Liver (tissue), 9 donors: ENCODE data around the gene WRAP73. TPM values are rescaled to one million over a fixed set of nuclear protein-coding genes. Genes with fewer than 3 reads are reported as not detected.

Source experiments
- DNase-seq: peaks from one replicate; pipeline ENCODE4 v3.0.0-alpha.2; 2017; ENCODE audit warnings: low spot score
- H3K27ac ChIP-seq, 2 donors: one replicate each; pipeline ENCODE4 v1.7.0; 2013; ENCODE audit warnings: inconsistent platforms in 2 of 2, low read length in 2 of 2, control low read depth in 1 of 2, low read depth in 1 of 2, mild to moderate bottlenecking in 1 of 2
- H3K27me3 ChIP-seq, 4 donors: one replicate each; pipeline versions ENCODE4 v1.6.1 to v1.7.0; 2013; ENCODE audit warnings: low read length in 3 of 4, inconsistent platforms in 1 of 4, mild to moderate bottlenecking in 1 of 4, moderate library complexity in 1 of 4; ENCODE audit not compliant: control insufficient read depth in 4 of 4, insufficient read depth in 4 of 4
- H3K36me3 ChIP-seq, 4 donors: one replicate each; pipeline versions ENCODE4 v1.6.1 to v1.7.0; 2013; ENCODE audit warnings: low read length in 3 of 4, mild to moderate bottlenecking in 3 of 4, low read depth in 1 of 4, moderate library complexity in 1 of 4; ENCODE audit not compliant: control insufficient read depth in 4 of 4, insufficient read depth in 3 of 4
- H3K4me1 ChIP-seq, 4 donors: one replicate each; pipeline versions ENCODE4 v1.6.1 to v1.7.0; 2013; ENCODE audit warnings: low read length in 3 of 4, mild to moderate bottlenecking in 3 of 4, moderate library complexity in 1 of 4; ENCODE audit not compliant: control insufficient read depth in 4 of 4, insufficient read depth in 4 of 4
- H3K4me3 ChIP-seq, 3 donors: one replicate each; pipeline versions ENCODE4 v1.6.1 to v1.7.0; 2013; ENCODE audit warnings: low read length in 3 of 3, control low read depth in 1 of 3, low read depth in 1 of 3, mild to moderate bottlenecking in 1 of 3
- H3K9ac ChIP-seq, 2 donors: one replicate each; pipeline ENCODE4 v1.7.0; 2013; ENCODE audit warnings: low read length in 2 of 2, mild to moderate bottlenecking in 2 of 2, moderate library complexity in 2 of 2, control low read depth in 1 of 2, low read depth in 1 of 2
- H3K9me3 ChIP-seq, 4 donors: one replicate each; pipeline versions ENCODE4 v1.6.1 to v1.7.0; 2013; ENCODE audit warnings: low read length in 3 of 4; ENCODE audit not compliant: control insufficient read depth in 4 of 4
- ATF3 ChIP-seq: IDR thresholded peaks from 2 replicates; pipeline ENCODE4 v1.6.1; 2016; ENCODE audit warnings: antibody characterized with exemption
- CTCF ChIP-seq: fragments of 150-350 bp; IDR thresholded peaks from 2 replicates; pipeline ENCODE4 v1.5.1; 2017; ENCODE audit warnings: improper control_type of control experiment, low read depth, low read length; ENCODE audit not compliant: missing input control
- EGR1 ChIP-seq, 2 donors: IDR thresholded peaks; 2 replicates each; pipeline ENCODE4 v1.6.1; 2016 to 2018; ENCODE audit warnings: antibody characterized with exemption in 2 of 2, low read depth in 2 of 2
- FOXA1 ChIP-seq: IDR thresholded peaks from 2 replicates; pipeline ENCODE4 v1.6.1; 2016; ENCODE audit warnings: antibody characterized with exemption
- FOXA2 ChIP-seq: IDR thresholded peaks from 2 replicates; pipeline ENCODE4 v1.6.1; 2016; ENCODE audit warnings: antibody characterized with exemption
- GABPA ChIP-seq, 2 donors: IDR thresholded peaks in 1 of 2; conservative IDR thresholded peaks in 1 of 2; 2 replicates each; pipeline ENCODE4 v1.6.1; 2016; ENCODE audit warnings: antibody characterized with exemption in 2 of 2, mild to moderate bottlenecking in 1 of 2, moderate library complexity in 1 of 2
- HNF4A ChIP-seq, 2 donors: conservative IDR thresholded peaks; 2 replicates each; pipeline ENCODE4 v1.6.1; 2016; ENCODE audit warnings: antibody characterized with exemption in 2 of 2, mild to moderate bottlenecking in 2 of 2
- HNF4G ChIP-seq: IDR thresholded peaks from 2 replicates; pipeline ENCODE4 v1.6.1; 2016; ENCODE audit warnings: antibody characterized with exemption
- MAX ChIP-seq: IDR thresholded peaks from 2 replicates; pipeline ENCODE4 v1.6.1; 2016; ENCODE audit warnings: antibody characterized with exemption
- RAD21 ChIP-seq, 2 donors: IDR thresholded peaks; 2 replicates each; pipeline ENCODE4 v1.6.1; 2016; ENCODE audit warnings: antibody characterized with exemption in 2 of 2, mild to moderate bottlenecking in 2 of 2
- REST ChIP-seq: IDR thresholded peaks from 2 replicates; pipeline ENCODE4 v1.6.1; 2016; ENCODE audit warnings: antibody characterized with exemption, mild to moderate bottlenecking
- RXRA ChIP-seq, 2 donors: IDR thresholded peaks; 2 replicates each; pipeline ENCODE4 v1.6.1; 2017 to 2018; ENCODE audit warnings: antibody characterized with exemption in 2 of 2, mild to moderate bottlenecking in 1 of 2
- TAF1 ChIP-seq: conservative IDR thresholded peaks from 2 replicates; pipeline ENCODE4 v1.6.1; 2016; ENCODE audit warnings: antibody characterized with exemption, mild to moderate bottlenecking
- YY1 ChIP-seq: IDR thresholded peaks from 2 replicates; pipeline ENCODE4 v1.6.1; 2016; ENCODE audit warnings: antibody characterized with exemption, mild to moderate bottlenecking
- ZBTB33 ChIP-seq: IDR thresholded peaks from 2 replicates; pipeline ENCODE4 v1.6.1; 2016; ENCODE audit warnings: antibody characterized with exemption
- WGBS: extraction: QIAGEN DNeasy Blood & Tissue Kit; methylation state at CpG from one replicate; pipeline ENCODE4 v1.1.7; 2013; 5-methylcytosine and 5-hydroxymethylcytosine counted together
- polyA plus RNA-seq, 2 donors: library from polyadenylated mRNA; stranded (reverse) in 1 of 2; unstranded in 1 of 2; fragments of 200-250 nt in 1 of 2; fragments of >200 nt in 1 of 2; fragmentation: Nextera tagmentation in 1 of 2; extraction: Ambion mirVana in 1 of 2; gene quantifications; one replicate each; pipeline versions ENCODE4 v1.2.1 to v1.2.3, GENCODE V29; 2013 to 2015
- total RNA-seq, 2 donors: library from RNA; depleted of rRNA; stranded (reverse); fragments of >200 nt; gene quantifications; one replicate each; pipeline ENCODE4 v1.2.3, GENCODE V29; 2014
- donor health status: healthy.
- donor health status: healthy.
- donor health status: healthy.
- donor health status: healthy.
- donor health status: healthy.

The WRAP73 gene
- total and polyA plus RNA-seq, 4 donors, result 7.6 to 14.6 (median 10.0) TPM

- Histone ChIP-seq H3K27me3 (no peaks in the 10 kb centered on the region), H3K4me3 (no peak overlapping the region), H3K36me3 (peaks cover 16 to 47% (median 21%) of the 10 kb centered on the region in 4 donors), H3K9ac (no peak overlapping the region), H3K9me3 (no peaks in the 10 kb centered on the region), H3K4me1 (peaks cover 7 to 20% (median 17%) of the 10 kb centered on the region in 4 donors), H3K27ac (no peak overlapping the region)
- TF ChIP-seq ZBTB33, result no peak
- no peak for TF ChIP-seq RAD21 (IDR thresholded peaks at IDR 0.05)
- TF ChIP-seq EGR1 (IDR thresholded peaks at IDR 0.05; ENCODE audit: low read depth in 2 of 2), result no peak
- TF ChIP-seq CTCF, result no peak
- TF ChIP-seq RXRA (IDR thresholded peaks at IDR 0.05), result no peak
- no peak for DNase-seq
- 92% methylated on average over 10 of the region's 10 CpGs for WGBS
Observed at GRCh38 chr1:3628445-3628844, 21.5 kb downstream of the WRAP73 start.

- Histone ChIP-seq H3K9me3 (no peaks in the 10 kb centered on the region), H3K4me1 (peaks cover 9 to 28% (median 24%) of the 10 kb centered on the region in 4 donors), H3K36me3 (peaks cover 16 to 42% (median 21%) of the 10 kb centered on the region in 4 donors), H3K27ac (no peak overlapping the region), H3K27me3 (no peaks in the 10 kb centered on the region), H3K4me3 (no peak overlapping the region), H3K9ac (no peak overlapping the region)
- 96% methylated on average over 26 of the region's 26 CpGs for WGBS
- no peak for TF ChIP-seq FOXA2
- no peak for TF ChIP-seq MAX
- TF ChIP-seq RXRA (IDR thresholded peaks at IDR 0.05), result no peak
- no peak for DNase-seq
Observed at GRCh38 chr1:3627515-3628253, 22.2 kb downstream of the WRAP73 start.

GRCh38 chr1:3626025-3626424 lies 23.9 kb downstream of the WRAP73 start:
- H3K4me3 ChIP-seq, result peak overlapping the region in 2 of 3 donors; percentile 84 to 96
- peaks cover 10 to 29% (median 20%) of the 10 kb centered on the region in 4 donors for H3K36me3 ChIP-seq
- H3K27ac ChIP-seq, result no peak overlapping the region
- no peaks in the 10 kb centered on the region for H3K9me3 ChIP-seq
- no peaks in the 10 kb centered on the region for H3K27me3 ChIP-seq
- WGBS, result 70% methylated on average over 4 of the region's 4 CpGs
- H3K4me1 ChIP-seq, result peaks cover 9 to 38% (median 32%) of the 10 kb centered on the region in 4 donors
- peak overlapping the region; percentile 44 to 52 for H3K9ac ChIP-seq
- DNase-seq, result no peak
- TF ChIP-seq GABPA (IDR thresholded peaks at IDR 0.05 in 1 of 2, conservative IDR thresholded peaks at IDR 0.05 in 1 of 2) (no peak), REST (no peak), FOXA1 (no peak), TAF1 (no peak), HNF4G (no peak), RAD21 (IDR thresholded peaks at IDR 0.05) (no peak), YY1 (no peak), HNF4A (conservative IDR thresholded peaks at IDR 0.05) (no peak), EGR1 (IDR thresholded peaks at IDR 0.05; ENCODE audit: low read depth in 2 of 2) (no peak), ZBTB33 (no peak), ATF3 (no peak), MAX (no peak)
